Dedifferentiated amniotic fluid mesenchymal stem cell (primary cell): Measurements from ENCODE around the gene RPTN.
"Not testable (repeated sequence)": the region's sequence is repeated elsewhere in the genome, so short reads cannot be mapped to it uniquely, and the experiment has no call there.

ENCODE experiments used
- DNase-seq: peaks from one replicate; pipeline ENCODE4 v3.0.0-alpha.2; 2016; ENCODE audit errors: extremely low spot score

RPTN gene

DNA sequence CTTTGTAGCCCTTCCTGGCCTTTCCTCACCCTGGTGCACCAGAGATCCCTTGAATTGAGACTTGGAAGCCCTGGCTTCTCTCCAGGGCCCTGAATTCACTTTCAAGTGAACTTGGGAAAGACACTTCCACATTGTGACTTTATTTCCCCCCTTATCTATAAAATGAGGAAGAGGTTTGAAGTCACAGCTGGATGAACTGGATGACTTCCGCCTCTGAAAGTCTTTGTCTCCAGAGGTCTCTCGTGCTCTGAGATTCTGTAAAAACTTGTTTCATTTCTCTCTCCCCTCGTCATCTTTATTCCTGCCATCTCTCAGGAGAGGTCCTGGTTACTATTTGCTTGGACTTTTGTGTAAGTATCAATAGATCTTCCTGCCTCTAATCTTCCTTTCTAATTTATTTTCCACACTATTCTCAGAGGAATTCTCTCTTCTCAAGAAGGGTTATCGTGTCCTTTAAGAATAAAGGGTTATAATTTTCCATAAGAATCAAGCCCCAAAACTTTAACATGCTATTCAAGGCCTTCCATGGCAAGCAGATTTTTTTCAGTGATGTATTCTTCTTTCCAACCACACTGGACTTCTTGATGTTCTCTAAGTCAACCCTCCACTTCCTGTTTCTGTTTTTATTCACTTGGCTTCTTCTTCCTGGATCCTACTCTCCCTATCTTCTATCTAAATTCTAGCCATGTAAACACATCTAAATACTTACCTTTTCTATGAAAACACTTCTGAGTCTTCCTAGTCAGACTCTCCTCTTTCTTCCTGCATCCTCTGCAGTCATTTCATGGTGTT lies 6.5 kb upstream of the RPTN start:
- no peak for DNase-seq

DNA sequence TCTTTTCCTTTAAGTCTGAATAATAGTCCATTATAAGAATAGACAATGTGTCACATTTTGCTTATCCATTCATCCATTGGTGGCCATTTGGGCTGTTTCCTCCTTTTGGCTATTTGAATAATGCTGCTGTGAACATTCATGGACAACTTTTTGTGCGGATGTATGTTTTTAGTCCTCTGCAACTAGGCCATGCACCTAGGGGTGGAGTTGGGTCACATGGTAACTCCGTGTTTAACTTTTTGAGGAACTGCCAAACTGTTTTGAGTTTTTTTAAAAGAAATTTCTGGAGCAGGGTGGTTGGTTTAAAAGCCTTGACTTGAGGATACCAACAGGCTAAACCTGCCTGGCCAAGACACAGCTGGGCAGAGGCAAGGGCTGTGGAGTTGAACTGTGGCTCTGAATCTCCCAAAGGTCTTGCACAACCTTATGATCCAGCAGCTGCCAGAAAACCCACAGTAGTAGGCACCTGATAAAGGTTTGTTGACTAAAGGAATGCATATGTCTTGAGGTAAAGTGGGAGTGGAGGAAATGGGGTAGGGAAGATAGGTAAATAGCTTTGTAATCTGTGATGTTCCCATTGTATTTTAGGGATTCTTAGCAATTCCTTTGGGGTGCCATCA lies 5.6 kb upstream of the RPTN start:
- no peak for DNase-seq

DNA sequence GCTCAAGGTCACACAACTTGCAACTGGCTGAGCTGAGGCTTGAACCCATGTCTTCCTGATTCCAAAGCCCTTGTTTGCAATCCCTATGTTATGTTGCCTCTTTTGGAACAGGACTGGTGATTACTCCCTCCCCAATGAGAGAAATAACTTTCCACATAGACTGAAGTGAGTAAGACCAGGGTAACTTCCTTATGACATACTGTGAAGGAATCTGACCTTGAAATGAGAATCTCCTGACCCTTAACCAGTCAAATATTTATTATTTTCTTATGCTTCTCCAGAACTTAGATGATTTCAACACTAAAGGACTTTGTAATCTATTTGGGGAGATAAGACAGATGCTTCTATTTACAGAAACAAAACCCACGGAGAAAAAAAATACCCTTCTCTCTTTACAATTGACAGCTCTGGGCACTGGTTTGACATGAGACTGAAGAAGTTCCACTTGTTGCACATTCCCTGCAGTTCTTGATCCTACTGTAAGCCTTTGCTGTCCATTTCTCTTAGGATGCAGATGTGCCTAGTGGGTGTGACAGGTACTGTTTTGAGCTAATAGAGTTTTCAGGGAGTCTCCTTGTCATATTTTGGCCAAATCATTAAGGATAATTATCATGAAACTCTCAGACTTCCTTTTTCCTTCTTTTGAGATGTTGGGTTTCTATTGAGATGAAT lies 3.9 kb upstream of the RPTN start:
- no peak for DNase-seq

DNA sequence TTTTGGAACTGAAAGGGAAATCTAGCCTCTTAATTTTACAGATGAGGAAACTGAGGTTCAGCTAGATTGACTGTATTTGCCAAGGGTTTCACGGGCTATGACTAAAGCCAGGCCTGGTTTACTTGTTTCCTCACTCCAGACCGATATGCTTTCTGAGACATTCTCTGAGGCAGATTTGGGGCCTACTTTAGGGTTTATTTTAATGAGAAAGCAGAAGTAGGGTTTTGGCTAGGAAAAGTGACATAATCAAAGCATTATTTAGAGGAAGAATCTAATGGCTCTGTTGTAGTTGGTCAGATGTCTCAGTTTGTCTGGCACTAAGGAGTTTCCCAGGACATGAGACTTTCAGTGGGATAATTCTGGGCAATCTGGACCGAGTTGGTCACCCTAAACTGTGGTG lies 1.5 kb upstream of the RPTN start:
- DNase-seq, result no peak

DNA sequence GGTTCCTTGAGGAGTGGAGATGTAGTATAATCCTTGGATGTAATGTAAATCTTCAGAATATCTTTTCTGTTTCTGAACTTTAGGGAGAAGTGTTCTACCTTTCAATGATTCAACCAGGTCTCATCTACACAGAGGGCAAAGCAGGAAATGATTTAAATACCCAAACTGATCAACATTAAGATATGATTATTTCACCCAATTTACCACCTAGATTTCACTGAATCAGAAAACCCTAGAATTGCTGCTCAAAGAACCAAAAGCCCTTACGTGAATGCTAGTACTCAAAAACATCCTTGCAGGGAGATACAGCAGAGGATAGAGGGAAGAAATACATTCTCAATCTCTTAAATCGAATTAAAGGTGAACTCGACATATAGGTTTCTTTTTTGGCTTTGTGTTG lies 5.0 kb downstream of the RPTN start:
- DNase-seq, result no peak

DNA sequence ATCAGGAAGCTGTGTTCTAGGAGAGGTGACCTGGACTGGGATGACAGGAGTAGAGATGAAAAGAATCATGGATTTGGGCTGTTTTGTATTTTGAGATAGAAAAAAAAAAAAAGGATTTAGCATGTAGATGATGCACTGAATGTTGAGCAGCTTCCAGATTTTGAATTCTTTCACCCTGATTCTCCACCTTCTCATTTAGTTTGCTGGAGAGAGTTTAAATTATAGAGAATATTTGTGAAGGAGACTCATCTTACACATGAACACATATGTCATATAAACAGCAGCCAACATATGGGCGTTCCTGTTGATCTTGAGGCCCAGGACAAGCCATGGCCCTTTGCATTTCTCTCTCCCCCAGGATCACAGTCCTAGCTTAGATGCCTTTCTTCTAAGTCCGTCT lies 7.4 kb downstream of the RPTN start:
- no peak for DNase-seq

DNA sequence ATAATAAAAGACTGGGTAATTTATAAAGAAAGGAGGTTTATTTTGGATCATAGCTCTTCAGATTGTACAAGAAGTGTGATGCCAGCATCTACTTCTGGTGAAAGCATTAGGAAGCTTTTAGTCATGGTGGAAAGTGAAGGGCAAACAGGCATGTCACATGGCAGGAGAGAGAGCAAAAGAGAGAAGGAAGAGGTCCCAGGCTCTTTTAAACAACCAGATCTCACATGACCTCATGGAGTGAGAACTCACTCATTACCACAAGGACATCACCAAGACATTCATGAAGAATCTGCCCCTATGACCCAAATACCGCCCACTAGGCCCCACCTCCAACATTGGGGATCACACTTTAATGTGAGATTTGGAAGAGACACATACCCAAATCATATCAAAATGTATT lies 10.0 kb downstream of the RPTN start:
- DNase-seq, result no peak

DNA sequence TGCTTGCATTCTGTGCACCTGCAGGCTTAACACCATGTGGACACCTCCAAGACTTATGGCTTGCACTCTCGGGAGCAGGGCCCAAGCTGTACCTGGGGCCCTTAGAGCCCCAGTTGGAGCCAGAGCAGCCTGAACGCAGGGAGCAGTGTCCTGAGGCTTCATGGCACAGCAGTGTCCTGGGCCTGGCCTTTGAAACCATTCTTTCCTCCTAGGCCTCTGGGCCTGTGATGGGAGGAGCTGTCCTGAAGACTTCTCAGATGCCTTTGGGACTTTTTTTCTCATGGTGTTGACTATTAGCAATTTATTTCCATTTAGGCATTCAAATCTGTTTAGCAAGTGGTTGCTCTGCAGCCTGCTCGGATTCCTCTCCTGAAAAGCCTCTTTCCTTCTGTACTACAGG lies 11.0 kb downstream of the RPTN start:
- no peak for DNase-seq

DNA sequence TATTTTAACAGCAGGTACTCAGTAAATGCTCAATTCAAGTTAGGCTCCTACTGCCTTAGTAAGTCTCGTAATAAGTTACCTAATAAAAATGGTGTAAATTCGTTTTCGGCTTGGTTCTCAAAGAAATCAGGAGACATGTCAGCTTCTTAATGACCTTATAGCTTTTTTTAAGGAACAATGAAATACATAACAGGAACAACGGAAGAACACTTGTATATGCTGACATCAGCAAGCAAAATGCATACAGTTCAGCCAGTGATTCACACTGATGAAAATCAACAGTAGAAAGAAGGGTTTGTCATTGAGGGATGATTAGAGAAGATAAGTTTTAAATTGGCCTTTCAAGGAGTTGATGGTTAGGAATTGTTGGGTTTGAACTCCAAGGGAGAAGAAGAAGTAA lies 13.3 kb downstream of the RPTN start:
- no peak for DNase-seq

DNA sequence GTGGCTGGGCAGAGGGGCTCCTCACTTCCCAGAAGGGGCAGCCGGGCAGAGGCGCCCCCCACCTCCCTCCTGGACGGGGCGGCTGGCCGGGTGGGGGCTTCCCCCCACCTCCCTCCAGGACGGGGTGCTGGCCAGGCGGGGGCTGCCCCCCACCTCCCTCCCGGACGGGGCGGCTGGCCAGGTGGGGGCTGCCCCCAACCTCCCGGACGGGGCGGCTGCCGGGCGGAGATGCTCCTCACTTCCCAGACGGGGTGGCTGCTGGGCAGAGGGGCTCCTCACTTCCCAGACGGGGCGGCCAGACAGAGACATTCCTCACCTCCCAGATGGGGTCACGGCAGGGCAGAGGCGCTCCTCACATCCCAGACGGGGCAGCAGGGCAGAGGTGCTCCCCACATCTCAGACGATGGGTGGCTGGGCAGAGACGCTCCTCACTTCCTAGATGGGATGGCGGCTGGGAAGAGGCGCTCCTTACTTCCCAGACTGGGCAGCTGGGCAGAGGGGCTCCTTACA lies 14.3 kb downstream of the RPTN start:
- DNase-seq, result not testable (repeated sequence)

DNA sequence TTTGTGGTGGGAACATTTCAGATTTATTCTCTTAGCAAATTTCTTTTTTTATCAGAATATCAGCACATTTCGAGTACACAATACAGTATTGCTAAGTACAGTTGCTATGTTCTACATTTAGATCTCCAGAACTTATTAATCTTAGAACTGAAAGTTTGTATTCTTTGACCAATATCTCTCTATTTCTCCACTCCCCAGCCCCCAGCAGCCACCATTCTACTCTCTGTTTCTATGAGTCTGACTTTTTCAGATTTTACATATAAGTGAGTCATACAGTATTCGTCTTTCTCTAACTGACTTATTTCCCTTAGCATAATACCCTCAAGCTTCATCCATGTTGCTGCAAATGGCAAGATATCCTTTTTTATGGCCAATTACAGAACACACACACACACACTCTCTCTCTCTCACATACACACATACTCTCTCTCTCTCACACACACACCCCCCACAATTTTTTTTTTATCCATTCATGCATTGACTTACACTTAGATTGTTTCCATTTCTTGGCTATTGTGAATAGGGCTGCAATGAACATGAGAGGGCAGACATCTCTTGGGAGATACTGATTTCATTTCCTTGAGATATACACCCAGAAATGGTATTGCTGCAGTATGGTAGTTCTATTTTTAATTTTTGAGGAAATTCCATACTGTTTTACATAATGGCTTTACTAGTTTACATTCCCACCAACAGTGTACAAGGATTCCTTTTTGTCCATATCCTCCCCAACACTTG lies 15.7 kb downstream of the RPTN start:
- no peak for DNase-seq

DNA sequence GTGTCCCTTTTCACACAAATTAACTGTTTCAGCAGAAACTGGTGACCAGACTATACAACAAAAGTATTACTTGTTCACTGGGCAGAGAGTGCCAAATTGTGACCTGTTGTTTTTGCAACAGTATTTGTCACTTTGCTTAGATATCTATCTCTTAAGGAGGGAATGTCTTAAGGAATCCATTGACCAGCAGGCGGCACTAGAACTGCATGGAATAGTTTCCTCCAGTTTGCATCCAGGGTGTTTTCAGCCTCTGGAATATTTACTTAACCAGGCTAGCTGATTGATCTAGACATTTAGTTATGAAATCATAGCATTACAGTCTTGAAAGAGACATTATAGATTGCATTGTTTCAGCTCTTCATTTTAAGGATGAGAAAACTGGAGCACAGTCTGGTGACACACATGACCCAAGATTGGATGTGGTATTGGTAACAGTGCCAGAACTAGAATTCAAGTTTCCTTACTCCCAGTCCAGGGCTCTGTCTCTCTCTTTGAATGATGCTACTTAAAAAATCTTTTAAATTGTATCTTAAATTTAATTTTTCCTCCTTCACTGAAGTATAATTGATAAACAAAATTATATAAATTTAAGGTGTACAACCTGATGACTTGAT lies 16.9 kb downstream of the RPTN start:
- DNase-seq, result peak; percentile 77

DNA sequence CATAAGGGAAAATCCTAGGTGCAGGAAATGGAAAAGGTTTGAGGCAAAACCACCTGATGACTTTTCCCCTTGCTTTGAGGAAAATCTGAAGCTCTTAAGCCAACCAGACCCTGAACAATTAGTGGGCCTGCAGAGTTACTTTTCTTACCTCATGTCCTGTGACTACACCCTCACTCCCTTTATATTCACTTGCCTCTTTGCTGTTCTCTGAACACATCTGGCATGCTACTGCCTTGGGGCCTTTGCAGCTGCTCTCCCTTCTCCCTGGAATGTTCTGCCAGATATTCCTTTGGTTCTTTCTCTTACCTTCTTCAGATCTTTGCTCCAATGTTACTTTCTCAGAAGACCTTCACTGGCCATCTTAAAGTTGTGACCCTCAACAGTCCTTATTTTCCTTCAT lies 21.8 kb downstream of the RPTN start:
- DNase-seq, result no peak

DNA sequence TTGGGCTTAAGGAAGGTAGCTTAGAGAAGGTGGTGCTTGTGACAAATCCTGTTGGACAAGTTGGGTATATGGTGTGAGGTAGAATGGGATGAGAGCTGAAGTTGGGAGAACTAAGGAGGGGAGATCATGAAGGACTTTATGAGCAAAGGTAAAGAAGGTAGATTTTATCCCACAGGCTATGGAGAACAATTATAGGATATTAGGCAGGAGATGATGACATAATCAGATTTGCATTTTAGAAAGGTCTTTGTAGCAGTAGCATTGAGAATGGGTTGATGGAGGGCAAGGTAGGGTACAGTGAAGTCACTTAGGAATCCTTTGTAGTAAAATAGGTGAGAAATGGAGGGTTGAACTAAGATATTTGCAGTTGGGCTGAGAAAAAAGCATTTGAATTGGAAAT lies 28.8 kb downstream of the RPTN start:
- no peak for DNase-seq

DNA sequence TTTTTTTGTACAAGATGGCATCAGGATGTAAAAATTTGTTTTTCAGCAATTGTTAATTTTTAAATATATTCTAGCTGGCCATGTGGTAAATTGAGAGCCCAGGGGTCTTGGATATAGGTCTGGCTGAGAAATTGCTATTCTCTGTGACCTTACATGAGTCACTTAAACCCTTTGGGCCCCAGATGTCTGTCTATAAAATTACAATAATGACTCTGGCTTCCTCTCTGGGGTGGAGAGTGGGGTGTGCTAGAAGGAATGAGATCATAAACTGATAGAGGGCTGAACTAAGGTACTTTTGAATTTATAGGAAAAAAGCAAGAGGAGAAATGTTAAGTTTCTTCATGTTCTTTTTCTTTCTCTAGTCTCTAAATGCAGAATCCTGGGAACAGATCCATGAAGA lies 31.4 kb downstream of the RPTN start:
- DNase-seq, result no peak

DNA sequence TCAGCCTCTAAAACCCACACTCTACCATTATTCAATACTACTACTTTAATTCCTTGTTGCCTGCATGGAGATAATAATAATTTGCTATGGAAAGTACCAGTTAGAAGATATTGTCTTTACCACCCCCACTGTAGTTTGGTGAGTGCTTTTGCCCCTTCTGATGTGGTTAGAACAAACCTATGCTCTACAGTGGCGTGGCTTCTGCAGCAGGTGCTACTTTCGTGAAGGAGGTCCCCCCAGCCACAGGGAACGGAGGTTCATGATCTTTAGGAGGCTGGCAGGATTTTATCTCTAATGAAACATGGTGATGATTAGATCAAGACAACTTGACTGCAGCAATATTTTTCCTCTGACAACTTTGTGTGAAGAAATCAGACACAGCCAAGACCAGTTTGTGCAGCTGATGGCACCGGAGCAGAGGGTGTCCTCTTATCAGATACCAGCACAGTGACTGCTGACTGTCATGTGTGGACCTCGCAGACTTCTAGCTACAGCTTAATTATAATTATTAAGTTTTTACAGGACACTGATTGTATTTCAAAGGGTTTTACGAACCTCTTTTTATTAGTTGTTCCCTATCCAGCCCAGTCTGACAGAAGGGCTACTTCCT lies 33.1 kb downstream of the RPTN start:
- no peak for DNase-seq

DNA sequence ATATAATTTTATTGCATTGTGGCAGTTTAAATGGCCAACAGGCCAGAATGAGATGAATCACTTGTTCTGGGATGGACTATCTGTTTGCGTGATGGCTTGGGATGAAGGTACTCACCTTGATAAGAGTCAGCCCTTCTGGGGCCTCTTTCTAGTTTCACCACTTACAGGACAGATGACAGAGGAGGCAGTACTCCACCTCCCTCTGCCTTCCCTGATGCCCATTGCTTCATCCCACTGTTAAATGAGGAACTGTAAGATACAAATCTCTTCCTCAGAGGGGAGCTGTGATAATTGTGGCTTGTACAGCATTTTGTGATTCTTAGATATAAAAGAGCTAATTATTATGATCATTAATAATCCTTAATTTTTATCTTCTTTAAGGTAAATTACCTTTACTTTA lies 40.1 kb downstream of the RPTN start:
- no peak for DNase-seq

DNA sequence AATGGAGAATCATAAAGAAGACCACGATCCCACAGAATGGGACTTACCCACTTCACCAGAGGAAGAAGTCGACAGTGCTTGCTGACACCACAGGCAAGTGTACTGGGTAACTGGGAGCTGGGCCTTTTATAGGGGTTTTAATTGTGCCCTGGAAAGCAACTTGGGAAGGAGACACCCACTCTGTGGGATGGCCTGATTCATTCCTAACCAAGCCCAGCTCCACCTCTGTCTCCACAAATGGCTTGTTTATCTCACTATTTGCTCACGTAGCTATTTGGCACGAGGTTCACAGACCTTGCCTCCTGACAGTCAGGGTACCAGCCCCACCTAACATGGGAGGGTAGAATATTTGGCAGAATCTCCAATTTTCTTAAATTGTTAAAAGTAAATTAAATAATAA lies 43.7 kb downstream of the RPTN start, which contains the start of gene TCHH:
TSS of gene TCHH (minus strand) at position 101 of the 400 bp plus-strand sequence. CDS start 1,364 bp downstream, outside the sequence.
- no peak for DNase-seq

DNA sequence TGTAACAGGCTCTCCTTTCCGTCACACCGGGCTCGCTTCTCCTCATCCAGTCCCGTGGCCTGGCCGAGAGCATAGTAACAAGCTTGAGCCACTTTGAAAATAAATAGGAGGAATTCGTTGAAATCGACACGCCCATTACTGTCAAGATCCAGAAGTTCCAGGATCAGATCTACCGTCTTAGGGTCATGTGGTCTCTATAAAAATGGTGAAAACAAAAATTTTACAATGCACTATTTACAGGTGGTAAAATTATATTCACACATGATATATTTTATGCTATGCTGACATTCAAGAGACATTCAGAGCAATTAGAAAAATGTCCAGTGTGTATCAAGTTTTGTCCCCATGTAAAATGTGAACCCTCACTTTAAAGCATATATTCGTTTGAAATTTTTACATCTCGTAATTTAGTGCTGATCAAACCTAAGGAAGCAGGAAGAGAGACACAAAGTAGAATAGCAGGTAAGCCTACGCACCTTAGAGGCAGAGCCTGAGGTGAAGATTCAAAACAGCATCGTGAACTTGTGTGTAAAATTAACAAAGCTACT lies 46.1 kb downstream of the RPTN start:
- no peak for DNase-seq

DNA sequence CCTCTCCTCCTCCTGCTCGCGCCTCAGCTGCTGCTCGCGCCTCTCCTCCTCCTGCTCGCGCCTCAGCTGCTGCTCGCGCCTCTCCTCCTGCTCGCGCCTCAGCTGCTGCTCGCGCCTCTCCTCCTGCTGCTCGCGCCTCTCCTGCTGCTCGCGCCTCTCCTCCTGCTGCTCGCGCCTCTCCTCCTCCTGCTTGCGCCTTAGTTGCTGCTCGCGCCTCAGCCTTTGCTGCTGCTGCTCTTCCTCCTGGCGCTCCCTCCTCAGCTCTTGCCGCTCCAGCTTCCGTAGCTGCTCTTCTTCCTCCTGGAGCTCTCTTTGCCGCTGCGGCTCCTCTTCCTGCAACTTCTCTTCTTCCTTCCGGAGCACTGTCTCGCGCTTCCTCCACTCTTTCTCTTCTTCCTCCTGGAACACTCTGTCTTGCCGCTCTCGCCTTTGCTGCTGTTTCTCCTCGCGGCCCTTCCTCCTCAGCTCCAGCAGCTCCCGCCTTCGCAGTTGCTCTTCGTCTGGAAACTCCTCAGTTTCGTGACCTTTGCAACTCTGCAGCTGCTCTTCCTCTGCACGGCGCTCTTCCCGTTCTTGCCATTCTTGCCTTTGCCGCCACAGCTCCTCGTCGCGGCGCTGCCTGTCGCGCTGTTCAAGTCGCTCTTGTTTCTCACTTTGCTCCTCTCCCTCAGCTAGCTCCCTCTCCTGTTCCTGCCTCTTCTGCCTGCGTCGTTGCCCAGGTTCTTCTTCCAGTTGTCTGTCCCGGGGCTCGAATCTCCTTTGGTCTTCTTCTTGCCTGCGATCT lies 46.7 kb downstream of the RPTN start:
- no peak for DNase-seq
